SU-DHL-6 (cell line): ENCODE data around the gene ORMDL3.

ENCODE experiments used
- EZH2phosphoT487 ChIP-seq: fragments of 200-600 bp; sonication (generic), shearing (Covaris generic); conservative IDR thresholded peaks from 2 replicates; pipeline ENCODE4 v1.6.1; 2018; ENCODE audit warnings: mild to moderate bottlenecking, antibody characterized with exemption, low read length, moderate library complexity, mixed read lengths
- TF ChIP-seq, protein P1 (sequence below): fragments of 200-600 bp; sonication (generic); IDR thresholded peaks from one replicate; pipeline ENCODE4 v1.5.1; 2017; ENCODE audit warnings: antibody characterized with exemption, mild to moderate bottlenecking, low read length, moderate library complexity; ENCODE audit not compliant: insufficient read depth, poor library complexity, severe bottlenecking

DNA sequence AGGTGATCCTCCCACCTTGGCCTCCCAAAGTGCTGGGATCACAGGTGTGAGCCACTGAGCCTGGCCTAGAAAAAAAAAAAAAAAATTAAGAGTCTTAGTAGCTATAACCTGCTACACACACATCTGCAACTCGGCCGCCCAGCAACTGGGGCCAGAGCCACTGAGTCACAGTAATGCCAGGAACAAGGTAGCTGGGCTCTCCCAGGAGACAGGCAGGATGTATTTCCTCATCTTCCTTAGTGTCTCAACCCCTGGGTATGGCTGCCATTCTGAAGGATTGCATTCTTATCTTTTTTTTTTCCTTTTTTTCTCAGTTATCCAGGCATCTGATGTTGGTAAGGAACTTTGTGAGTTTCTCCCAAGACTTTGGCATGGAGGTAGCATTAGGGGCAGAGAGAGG is 46.1 kb upstream of the ORMDL3 start:
- TF ChIP-seq, protein P1, sequence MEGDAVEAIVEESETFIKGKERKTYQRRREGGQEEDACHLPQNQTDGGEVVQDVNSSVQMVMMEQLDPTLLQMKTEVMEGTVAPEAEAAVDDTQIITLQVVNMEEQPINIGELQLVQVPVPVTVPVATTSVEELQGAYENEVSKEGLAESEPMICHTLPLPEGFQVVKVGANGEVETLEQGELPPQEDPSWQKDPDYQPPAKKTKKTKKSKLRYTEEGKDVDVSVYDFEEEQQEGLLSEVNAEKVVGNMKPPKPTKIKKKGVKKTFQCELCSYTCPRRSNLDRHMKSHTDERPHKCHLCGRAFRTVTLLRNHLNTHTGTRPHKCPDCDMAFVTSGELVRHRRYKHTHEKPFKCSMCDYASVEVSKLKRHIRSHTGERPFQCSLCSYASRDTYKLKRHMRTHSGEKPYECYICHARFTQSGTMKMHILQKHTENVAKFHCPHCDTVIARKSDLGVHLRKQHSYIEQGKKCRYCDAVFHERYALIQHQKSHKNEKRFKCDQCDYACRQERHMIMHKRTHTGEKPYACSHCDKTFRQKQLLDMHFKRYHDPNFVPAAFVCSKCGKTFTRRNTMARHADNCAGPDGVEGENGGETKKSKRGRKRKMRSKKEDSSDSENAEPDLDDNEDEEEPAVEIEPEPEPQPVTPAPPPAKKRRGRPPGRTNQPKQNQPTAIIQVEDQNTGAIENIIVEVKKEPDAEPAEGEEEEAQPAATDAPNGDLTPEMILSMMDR: no peak
- no peak for TF ChIP-seq EZH2phosphoT487
